ENCODE measurements around the gene ANKRD23.

Gene ANKRD23

DNA sequence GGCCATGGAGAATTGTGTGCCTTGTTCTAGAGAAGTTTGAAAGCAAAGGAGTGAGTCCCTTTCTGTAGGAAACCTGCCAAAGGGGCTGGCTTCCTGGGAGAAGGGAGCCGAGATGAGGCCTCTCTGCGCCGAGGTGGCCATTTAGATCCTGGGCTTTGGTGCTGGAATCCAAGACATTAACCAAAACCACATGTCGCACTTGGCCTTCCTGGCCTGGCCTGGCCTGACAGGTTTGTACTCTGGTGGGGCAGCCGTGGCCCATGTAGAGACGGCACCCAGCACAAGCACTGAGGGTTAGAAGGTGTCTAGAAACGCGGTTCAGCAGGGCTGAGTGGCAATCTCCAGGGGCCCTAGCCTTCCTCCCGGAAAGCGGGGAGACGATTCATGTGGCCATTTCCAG is 20.6 kb downstream of the ANKRD23 start:
- no peak for DNase-seq (ENCODE audit: low read depth)
- H3K4me3 ChIP-seq (ENCODE audit: low read depth, low read length): no peak overlapping the region
- in situ Hi-C loops (cut with HindIII; ENCODE audit: low sequenced_read_pairs): no loop called here
- TF ChIP-seq CTCF (IDR thresholded peaks at IDR 0.05; ENCODE audit: low read depth, low read length, missing control alignments): no peak

DNA sequence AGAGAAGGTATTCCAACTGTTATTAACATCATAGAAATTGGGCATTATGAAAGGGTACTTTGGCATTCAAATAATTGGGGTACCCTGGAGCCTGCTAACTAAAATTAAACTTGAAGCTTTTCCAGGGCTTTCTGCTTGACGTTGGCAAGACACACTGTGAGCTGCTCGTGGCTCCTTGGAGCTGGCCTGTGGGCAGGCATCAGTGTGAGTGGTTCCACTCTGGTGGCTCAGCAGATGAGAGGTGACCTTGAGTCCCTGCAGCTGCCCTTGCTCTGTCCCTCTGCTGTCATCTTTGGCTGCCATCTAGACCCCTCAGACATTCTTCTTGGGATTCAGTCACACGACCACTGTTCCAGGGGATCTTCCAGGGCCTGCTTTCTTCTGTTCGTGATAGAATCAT is 21.0 kb downstream of the ANKRD23 start:
- TF ChIP-seq CTCF (IDR thresholded peaks at IDR 0.05; ENCODE audit: low read depth, low read length, missing control alignments): no peak
- H3K4me3 ChIP-seq (ENCODE audit: low read depth, low read length): no peak overlapping the region
- DNase-seq (ENCODE audit: low read depth): no peak
- in situ Hi-C loops (cut with HindIII; ENCODE audit: low sequenced_read_pairs): no loop called here

GRCh38 chr2:96821113-96821675 is 22.6 kb downstream of the ANKRD23 start:
- no peak for TF ChIP-seq CTCF (IDR thresholded peaks at IDR 0.05; ENCODE audit: low read depth, low read length, missing control alignments)
- H3K4me3 ChIP-seq (ENCODE audit: low read depth, low read length): no peak overlapping the region
- in situ Hi-C loops (cut with HindIII; ENCODE audit: low sequenced_read_pairs): no loop called here
- no peak for DNase-seq (ENCODE audit: low read depth)

- in situ Hi-C loops (cut with HindIII; ENCODE audit: low sequenced_read_pairs): no loop called here
- H3K4me3 ChIP-seq (ENCODE audit: low read depth, low read length): no peak overlapping the region
- no peak for TF ChIP-seq CTCF (IDR thresholded peaks at IDR 0.05; ENCODE audit: low read depth, low read length, missing control alignments)
- DNase-seq (ENCODE audit: low read depth): no peak
These were observed 23.8 kb downstream of the ANKRD23 start for GRCh38 chr2:96819876-96820511.

DNA sequence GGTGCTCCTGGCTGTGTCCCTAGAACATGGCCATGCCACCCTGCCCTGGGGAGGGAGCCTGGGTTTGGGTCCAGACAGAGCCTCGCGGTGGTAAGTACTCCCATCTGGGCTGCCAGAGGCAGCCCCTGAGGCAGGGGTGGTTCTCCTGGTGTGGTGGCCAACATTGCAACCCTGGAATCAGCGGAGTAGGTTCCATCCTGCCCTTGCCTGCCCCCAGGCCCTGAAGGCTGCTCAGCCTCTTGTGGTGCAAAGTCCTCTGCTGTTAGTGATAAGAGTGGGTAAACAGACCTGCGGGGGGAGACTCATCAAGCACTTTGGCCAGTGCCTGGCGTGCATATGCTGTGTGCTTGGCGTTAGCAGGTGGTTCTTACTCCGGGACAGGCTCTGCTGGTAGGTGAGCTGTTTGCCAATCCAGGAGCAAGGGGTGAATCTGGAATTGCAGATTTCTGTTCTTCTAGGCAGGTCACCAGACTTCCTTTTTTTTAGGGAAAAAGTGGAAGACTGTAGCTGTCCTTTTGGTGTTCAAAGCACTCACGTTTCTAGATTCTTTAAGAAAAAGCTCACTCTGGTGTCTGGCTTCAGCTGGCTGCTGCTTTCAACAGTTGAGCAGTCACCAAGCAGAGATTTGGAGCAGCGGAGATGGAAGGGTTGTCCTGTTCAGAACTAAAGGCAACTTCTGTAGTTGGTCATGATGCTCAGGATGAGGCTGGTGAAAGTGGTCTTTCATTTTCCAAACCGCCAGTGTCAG is 24.5 kb downstream of the ANKRD23 start:
- no peak for TF ChIP-seq CTCF (IDR thresholded peaks at IDR 0.05; ENCODE audit: low read depth, low read length, missing control alignments)
- in situ Hi-C loops (cut with HindIII; ENCODE audit: low sequenced_read_pairs): no loop called here
- no peak for DNase-seq (ENCODE audit: low read depth)
- no peak overlapping the region for H3K4me3 ChIP-seq (ENCODE audit: low read depth, low read length)

GRCh38 chr2:96817882-96818281 is 25.9 kb downstream of the ANKRD23 start:
- H3K4me3 ChIP-seq (ENCODE audit: low read depth, low read length): no peak overlapping the region

More at GRCh38 chr2:96817882-96818281, 25.9 kb downstream of the ANKRD23 start:
- TF ChIP-seq CTCF (IDR thresholded peaks at IDR 0.05; ENCODE audit: low read depth, low read length, missing control alignments): no peak
- DNase-seq (ENCODE audit: low read depth): no peak
- in situ Hi-C loops (cut with HindIII; ENCODE audit: low sequenced_read_pairs): no loop called here
